ENCODE measurements around the gene GRIK4.

Gene GRIK4

GRCh38 chr11:120515186-120515723 lies 3.7 kb downstream of the GRIK4 start:
- Histone ChIP-seq H3K27ac (ENCODE audit: low read depth, low read length) (no peak overlapping the region), H3K9me2 (replicated peaks; ENCODE audit: control insufficient read depth, low read length) (no peaks in the 10 kb centered on the region), H3K79me2 (ENCODE audit: control insufficient read depth, low read length) (no peaks in the 10 kb centered on the region), H3F3A (ENCODE audit: control insufficient read depth, insufficient read depth) (no peaks in the 10 kb centered on the region), H3K27me3 (ENCODE audit: control insufficient read depth, low read length) (no peaks in the 10 kb centered on the region), H3K4me2 (ENCODE audit: low read length) (no peak overlapping the region), H3K9me3 (ENCODE audit: control insufficient read depth, insufficient read depth, low read length) (no peaks in the 10 kb centered on the region), H3K36me3 (ENCODE audit: control insufficient read depth, low read length) (no peaks in the 10 kb centered on the region), H3K4me3 (ENCODE audit: low read length) (no peak overlapping the region), H3K4me1 (ENCODE audit: control insufficient read depth, low read length) (no peaks in the 10 kb centered on the region), H4K20me1 (ENCODE audit: control insufficient read depth, insufficient read depth, low read depth, low read length) (no peaks in the 10 kb centered on the region)
- TF ChIP-seq EZH2phosphoT487 (IDR thresholded peaks at IDR 0.05; ENCODE audit: borderline replicate concordance, low read length): no peak
- no peak for TF ChIP-seq CTCF (IDR thresholded peaks at IDR 0.05; ENCODE audit: low read depth, low read length, poor library complexity, severe bottlenecking)

DNA sequence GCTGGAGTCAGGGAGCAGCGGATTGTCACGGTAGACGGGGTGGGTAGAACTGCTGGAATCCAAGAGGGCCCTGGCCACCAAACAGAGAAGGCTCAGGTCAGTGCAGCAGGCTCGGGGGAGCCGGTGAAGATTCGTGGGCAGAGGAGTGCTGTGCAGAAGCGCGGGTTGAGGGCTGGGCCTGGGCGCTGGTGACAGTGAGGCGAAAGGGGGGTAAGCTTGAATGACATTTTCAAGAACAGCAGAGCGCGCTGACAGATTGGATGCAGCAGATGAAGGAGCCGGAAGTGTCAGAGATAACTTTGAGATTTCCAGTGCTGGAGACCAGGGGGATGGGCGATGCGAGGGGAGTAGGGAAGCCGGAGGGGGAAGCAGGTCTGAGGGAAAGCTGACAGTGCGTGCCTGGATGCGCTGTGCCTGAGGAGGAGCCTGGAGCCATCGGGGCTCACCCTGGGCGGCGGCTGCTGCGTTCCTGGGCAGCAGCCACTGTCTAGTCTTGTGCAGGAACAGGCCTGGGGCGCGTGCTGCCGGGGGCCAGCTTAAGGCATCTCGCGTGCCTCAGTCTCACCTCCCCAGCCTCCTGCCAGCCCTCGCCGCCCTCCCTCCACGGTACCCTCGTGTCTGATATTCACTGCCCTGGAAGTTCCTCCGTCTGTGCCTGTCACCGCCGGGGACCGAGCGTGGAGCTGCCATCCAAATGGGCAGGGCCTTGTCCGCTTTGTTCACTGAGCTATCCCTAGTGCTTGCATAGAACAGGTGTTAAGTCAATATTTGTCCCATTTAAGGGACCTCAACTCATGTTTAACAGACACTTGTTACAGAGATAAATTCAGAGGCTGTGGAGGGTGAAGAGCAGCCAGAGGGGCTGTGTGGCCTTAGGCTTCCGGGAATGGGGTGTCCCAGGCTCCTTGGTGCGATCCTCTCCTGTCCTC lies 5.2 kb downstream of the GRIK4 start:
- Histone ChIP-seq H3K4me3 (ENCODE audit: low read length) (no peak overlapping the region), H4K20me1 (ENCODE audit: control insufficient read depth, insufficient read depth, low read depth, low read length) (no peaks in the 10 kb centered on the region), H3K79me2 (ENCODE audit: control insufficient read depth, low read length) (no peaks in the 10 kb centered on the region), H3K4me1 (ENCODE audit: control insufficient read depth, low read length) (no peaks in the 10 kb centered on the region), H3K9me3 (ENCODE audit: control insufficient read depth, insufficient read depth, low read length) (no peaks in the 10 kb centered on the region), H3K27ac (ENCODE audit: low read depth, low read length) (no peak overlapping the region), H3K27me3 (ENCODE audit: control insufficient read depth, low read length) (no peaks in the 10 kb centered on the region), H3K4me2 (ENCODE audit: low read length) (no peak overlapping the region), H3K36me3 (ENCODE audit: control insufficient read depth, low read length) (no peaks in the 10 kb centered on the region), H3K9me2 (replicated peaks; ENCODE audit: control insufficient read depth, low read length) (no peaks in the 10 kb centered on the region), H3F3A (ENCODE audit: control insufficient read depth, insufficient read depth) (no peaks in the 10 kb centered on the region)
- TF ChIP-seq CTCF (IDR thresholded peaks at IDR 0.05; ENCODE audit: low read depth, low read length, poor library complexity, severe bottlenecking) (no peak), EZH2phosphoT487 (IDR thresholded peaks at IDR 0.05; ENCODE audit: borderline replicate concordance, low read length) (no peak)

GRCh38 chr11:120517390-120517761 lies 5.8 kb downstream of the GRIK4 start:
- Histone ChIP-seq H3K27me3 (ENCODE audit: control insufficient read depth, low read length) (no peaks in the 10 kb centered on the region), H3K4me2 (ENCODE audit: low read length) (no peak overlapping the region), H3K27ac (ENCODE audit: low read depth, low read length) (no peak overlapping the region), H3K79me2 (ENCODE audit: control insufficient read depth, low read length) (no peaks in the 10 kb centered on the region), H3K9me2 (replicated peaks; ENCODE audit: control insufficient read depth, low read length) (no peaks in the 10 kb centered on the region), H3K4me3 (ENCODE audit: low read length) (no peak overlapping the region), H3F3A (ENCODE audit: control insufficient read depth, insufficient read depth) (no peaks in the 10 kb centered on the region), H3K9me3 (ENCODE audit: control insufficient read depth, insufficient read depth, low read length) (no peaks in the 10 kb centered on the region), H3K36me3 (ENCODE audit: control insufficient read depth, low read length) (no peaks in the 10 kb centered on the region), H4K20me1 (ENCODE audit: control insufficient read depth, insufficient read depth, low read depth, low read length) (no peaks in the 10 kb centered on the region), H3K4me1 (ENCODE audit: control insufficient read depth, low read length) (no peaks in the 10 kb centered on the region)
- TF ChIP-seq EZH2phosphoT487 (IDR thresholded peaks at IDR 0.05; ENCODE audit: borderline replicate concordance, low read length): no peak
- no peak for TF ChIP-seq CTCF (IDR thresholded peaks at IDR 0.05; ENCODE audit: low read depth, low read length, poor library complexity, severe bottlenecking)

Data from DOHH2 (cell line).